H1 (cell line): Measurements from ENCODE around the gene ANKS1B. TPM values are rescaled to one million over a fixed set of nuclear protein-coding genes. Genes with fewer than 3 reads are reported as not detected.

Experiments used
- E2F6 ChIP-seq: IDR thresholded peaks from 2 replicates; pipeline ENCODE4 v1.6.1; 2012; ENCODE audit warnings: inconsistent platforms
- JUND ChIP-seq: IDR thresholded peaks from 2 replicates; pipeline ENCODE4 v1.6.1; 2011; ENCODE audit warnings: mild to moderate bottlenecking, improper control_type of control experiment, low read length
- SP2 ChIP-seq: IDR thresholded peaks from 2 replicates; pipeline ENCODE4 v1.6.1; 2012; ENCODE audit warnings: mild to moderate bottlenecking, low read length, inconsistent platforms
- polyA plus RNA-seq, 7 experiments: library from polyadenylated mRNA; depleted of rRNA in 3 of 7; stranded (reverse) in 5 of 7; unstranded in 2 of 7; fragments of >200 nt in 5 of 7; fragments of 200-250 nt in 2 of 7; gene quantifications; 1 replicate in 5 of 7; 2 replicates in 1 of 7; 4 replicates in 1 of 7; pipeline versions ENCODE4 v1.2.1 to v1.2.3, GENCODE V29; 2011 to 2013; ENCODE audit warnings: missing spikeins in 2 of 7, mixed read lengths in 2 of 7
- total RNA-seq: library from RNA; stranded (reverse); fragmentation: NEBNext Ultra II Directional; extraction: Animal tissue kit (Norgen Biotek cat#: 25700); gene quantifications from 2 replicates; pipeline ENCODE4 v1.2.1, GENCODE V29; 2021

ANKS1B gene
- total and polyA plus RNA-seq, 2 of the 8 experiments (the other 6 are each of a cell fraction or from before 2014, with no cell fraction given): 2.7 to 6.1 TPM

DNA sequence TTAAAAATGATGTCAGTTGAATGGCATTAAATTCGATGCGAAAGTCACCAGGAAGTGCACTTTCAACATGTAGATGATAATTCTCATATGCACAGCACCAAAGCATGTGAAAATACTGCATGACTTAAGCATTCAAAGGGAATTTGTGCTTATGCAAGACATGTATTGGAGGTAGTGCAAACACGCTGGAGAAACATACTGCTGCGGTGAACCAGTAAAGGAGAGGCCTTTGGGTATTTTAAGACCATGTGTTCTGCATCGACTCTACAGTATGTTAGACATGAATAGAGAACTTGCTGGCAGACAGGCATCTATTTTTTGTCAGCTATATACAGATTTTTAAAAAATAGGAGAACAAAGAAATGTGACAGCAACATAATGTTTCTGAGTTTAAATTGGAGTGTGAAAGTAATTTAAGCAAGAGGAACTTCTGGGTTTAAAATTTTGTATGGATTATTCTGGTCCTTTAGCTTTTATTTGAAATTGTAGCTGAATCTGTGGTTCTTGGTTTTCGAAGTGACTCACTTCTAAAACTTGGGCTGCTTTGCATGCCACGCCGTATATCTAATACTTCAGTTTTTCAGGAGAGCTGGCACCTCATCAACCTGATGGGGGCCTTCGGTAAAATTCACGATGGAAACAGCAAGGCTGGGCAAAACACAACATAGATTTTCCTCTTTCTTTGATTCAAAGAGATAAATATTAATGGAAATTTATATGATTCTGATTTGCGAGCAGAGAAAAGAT lies 930.9 kb downstream of the ANKS1B start (continued):
- TF ChIP-seq JUND (no peak), E2F6 (no peak), SP2 (no peak)
